ENCODE measurements around the gene TBX4. TPM values are rescaled to one million over a fixed set of nuclear protein-coding genes. Genes with fewer than 3 reads are reported as not detected.
A peak's percentile ranks its signal among the peaks of the same experiment; 100 is the strongest.

The TBX4 gene
- total RNA-seq, 1 donor from 2014 or later, result not detected

DNA sequence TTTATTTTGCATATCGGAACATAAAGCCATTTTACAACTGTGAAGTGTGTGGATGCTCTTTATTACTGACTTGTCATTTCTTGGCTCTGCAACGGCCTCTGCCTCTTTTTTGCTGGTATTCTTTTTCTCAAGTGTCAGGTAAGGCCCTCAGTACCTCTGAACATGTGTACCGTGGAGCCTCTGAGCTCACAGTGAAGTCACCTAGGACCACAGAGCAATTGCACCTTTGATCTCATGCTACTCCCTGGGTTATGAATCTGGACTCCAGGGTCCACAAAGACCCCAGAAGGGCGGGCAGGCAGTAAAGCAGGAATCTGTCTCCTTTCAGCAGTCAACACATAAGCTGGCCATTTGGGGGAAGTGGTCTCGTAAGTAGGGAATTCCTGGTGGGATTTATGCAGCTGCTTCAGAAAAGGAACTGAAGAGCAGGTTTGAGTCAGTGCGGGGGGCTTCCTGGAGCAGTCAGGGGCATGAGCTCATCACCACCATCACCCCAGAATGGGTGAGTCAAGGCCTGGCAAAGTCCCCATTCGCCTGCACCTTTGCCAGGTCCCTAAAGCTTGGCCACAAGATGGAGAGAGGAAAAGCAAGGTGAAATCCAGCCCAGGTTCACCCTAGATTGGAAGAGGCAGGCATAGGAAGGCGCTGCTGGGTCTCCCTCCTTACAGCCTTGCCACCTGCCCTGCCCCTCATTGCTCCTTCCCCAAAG lies 33.0 kb downstream of the TBX4 start:
- Mint-ChIP-seq H3K36me3 (ENCODE audit: low read depth) (no peaks in the 10 kb centered on the region), H3K27ac (ENCODE audit: unreplicated experiment) (no peak overlapping the region), H3K27me3 (ENCODE audit: low read depth) (peaks cover 17% of the 10 kb centered on the region), H3K9me3 (ENCODE audit: low read depth) (no peaks in the 10 kb centered on the region), H3K4me3 (ENCODE audit: unreplicated experiment) (no peak overlapping the region), H3K4me1 (ENCODE audit: low read depth) (peaks cover 7% of the 10 kb centered on the region)
- no peak for TF ChIP-seq CTCF (IDR thresholded peaks at IDR 0.05)
- peak; percentile 39 for DNase-seq (ENCODE audit: low spot score)

GRCh38 chr17:61486135-61487120 lies 34.2 kb downstream of the TBX4 start:
- Mint-ChIP-seq H3K27ac (ENCODE audit: unreplicated experiment) (no peak overlapping the region), H3K4me3 (ENCODE audit: unreplicated experiment) (no peak overlapping the region)
- DNase-seq (ENCODE audit: low spot score), result peak; percentile 47

DNA sequence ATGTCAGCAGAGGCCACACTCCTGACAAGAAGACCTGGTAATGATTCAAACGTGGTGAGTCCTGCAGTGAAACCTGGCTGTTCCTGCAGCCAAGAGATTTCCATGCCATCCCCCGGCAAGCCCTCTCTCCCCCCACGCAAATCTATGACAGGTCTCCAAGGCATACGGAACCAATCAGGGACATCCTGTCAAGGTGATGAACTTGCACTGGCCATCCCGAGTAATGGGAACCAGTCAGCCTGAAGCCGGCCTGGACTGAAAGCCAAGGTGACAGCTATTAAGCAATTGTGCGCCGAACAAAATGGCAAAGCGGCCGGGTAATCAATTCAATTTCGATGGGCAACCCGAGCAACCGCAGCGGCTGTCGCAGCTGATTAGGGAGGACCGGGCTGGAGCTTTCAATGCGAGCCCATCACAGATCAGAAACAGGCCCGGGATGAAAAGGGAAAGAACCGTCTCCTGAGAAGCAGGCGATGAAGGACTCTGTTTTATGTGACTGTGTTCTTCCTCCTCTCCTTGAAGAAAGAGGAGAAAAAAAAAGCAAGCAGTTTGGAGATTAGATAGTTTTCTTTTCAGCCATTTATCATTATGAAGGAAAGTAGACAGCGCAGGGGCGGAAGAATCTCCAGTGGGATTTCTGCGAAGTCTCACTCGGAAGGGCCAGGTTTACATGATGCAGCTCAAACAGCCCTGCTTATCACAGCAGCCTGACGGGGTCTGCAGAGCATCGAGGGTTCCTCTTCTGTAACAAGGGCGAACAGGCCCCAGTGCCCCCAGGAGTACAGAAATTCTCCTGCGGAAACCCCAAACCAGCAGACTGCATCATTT lies 35.2 kb downstream of the TBX4 start:
- peaks cover 17% of the 10 kb centered on the region for H3K27me3 Mint-ChIP-seq (ENCODE audit: low read depth)
- no peaks in the 10 kb centered on the region for H3K9me3 Mint-ChIP-seq (ENCODE audit: low read depth)
- no peaks in the 10 kb centered on the region for H3K36me3 Mint-ChIP-seq (ENCODE audit: low read depth)
- DNase-seq (ENCODE audit: low spot score), result no peak
- H3K4me3 Mint-ChIP-seq (ENCODE audit: unreplicated experiment), result no peak overlapping the region
- no peak overlapping the region for H3K27ac Mint-ChIP-seq (ENCODE audit: unreplicated experiment)
- peaks cover 10% of the 10 kb centered on the region for H3K4me1 Mint-ChIP-seq (ENCODE audit: low read depth)
- TF ChIP-seq CTCF (IDR thresholded peaks at IDR 0.05), result no peak

More at GRCh38 chr17:61486135-61487120, 34.2 kb downstream of the TBX4 start:
- H3K27me3 Mint-ChIP-seq (ENCODE audit: low read depth), result peaks cover 17% of the 10 kb centered on the region
- peaks cover 10% of the 10 kb centered on the region for H3K4me1 Mint-ChIP-seq (ENCODE audit: low read depth)
- H3K9me3 Mint-ChIP-seq (ENCODE audit: low read depth), result no peaks in the 10 kb centered on the region
- TF ChIP-seq CTCF (IDR thresholded peaks at IDR 0.05), result peak; percentile 28
- H3K36me3 Mint-ChIP-seq (ENCODE audit: low read depth), result no peaks in the 10 kb centered on the region

GRCh38 chr17:61487989-61488595 lies 35.9 kb downstream of the TBX4 start:
- no peaks in the 10 kb centered on the region for H3K9me3 Mint-ChIP-seq (ENCODE audit: low read depth)
- no peak for DNase-seq (ENCODE audit: low spot score)
- H3K27me3 Mint-ChIP-seq (ENCODE audit: low read depth), result peaks cover 17% of the 10 kb centered on the region
- H3K36me3 Mint-ChIP-seq (ENCODE audit: low read depth), result no peaks in the 10 kb centered on the region
- H3K4me1 Mint-ChIP-seq (ENCODE audit: low read depth), result peaks cover 17% of the 10 kb centered on the region
- no peak for TF ChIP-seq CTCF (IDR thresholded peaks at IDR 0.05)
- H3K27ac Mint-ChIP-seq (ENCODE audit: unreplicated experiment), result no peak overlapping the region
- H3K4me3 Mint-ChIP-seq (ENCODE audit: unreplicated experiment), result no peak overlapping the region

Data from chondrocyte (in vitro differentiated cells).